Measurements from ENCODE around the gene NPAS2.

DNA sequence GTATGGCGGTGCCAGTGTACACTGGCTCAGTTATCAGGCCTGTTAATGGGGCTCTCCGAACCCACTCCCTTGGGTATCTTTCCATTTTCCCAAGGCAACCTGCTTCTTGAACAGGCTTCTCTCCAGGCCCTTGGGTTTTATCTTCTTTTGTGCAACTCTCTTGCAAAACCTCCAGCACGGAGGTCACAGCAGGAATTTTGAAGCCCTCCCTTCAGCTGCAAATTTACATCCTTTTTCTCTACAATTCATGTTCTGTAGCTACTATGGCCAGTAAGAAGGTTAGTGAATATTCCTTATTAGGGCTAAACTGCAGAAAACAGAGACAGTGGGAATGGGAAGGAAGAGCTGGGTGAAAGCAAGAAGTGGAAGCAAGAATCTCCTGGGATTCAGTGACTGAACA lies 10.4 kb upstream of the NPAS2 start:
- TF ChIP-seq, protein P1, sequence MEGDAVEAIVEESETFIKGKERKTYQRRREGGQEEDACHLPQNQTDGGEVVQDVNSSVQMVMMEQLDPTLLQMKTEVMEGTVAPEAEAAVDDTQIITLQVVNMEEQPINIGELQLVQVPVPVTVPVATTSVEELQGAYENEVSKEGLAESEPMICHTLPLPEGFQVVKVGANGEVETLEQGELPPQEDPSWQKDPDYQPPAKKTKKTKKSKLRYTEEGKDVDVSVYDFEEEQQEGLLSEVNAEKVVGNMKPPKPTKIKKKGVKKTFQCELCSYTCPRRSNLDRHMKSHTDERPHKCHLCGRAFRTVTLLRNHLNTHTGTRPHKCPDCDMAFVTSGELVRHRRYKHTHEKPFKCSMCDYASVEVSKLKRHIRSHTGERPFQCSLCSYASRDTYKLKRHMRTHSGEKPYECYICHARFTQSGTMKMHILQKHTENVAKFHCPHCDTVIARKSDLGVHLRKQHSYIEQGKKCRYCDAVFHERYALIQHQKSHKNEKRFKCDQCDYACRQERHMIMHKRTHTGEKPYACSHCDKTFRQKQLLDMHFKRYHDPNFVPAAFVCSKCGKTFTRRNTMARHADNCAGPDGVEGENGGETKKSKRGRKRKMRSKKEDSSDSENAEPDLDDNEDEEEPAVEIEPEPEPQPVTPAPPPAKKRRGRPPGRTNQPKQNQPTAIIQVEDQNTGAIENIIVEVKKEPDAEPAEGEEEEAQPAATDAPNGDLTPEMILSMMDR (IDR thresholded peaks at IDR 0.05), result no peak
- TF ChIP-seq POLR2AphosphoS5 (IDR thresholded peaks at IDR 0.05) (no peak), EP300 (IDR thresholded peaks at IDR 0.05) (no peak)

Data from esophagus muscularis mucosa (tissue), 4 donors.